Brain microvascular endothelial cell (primary cell): ENCODE measurements around the gene MYH3.

Experiments
- DNase-seq: peaks from one replicate; pipeline ENCODE4 v3.0.0-alpha.2; 2020
- H3K27ac ChIP-seq: fragments of 250-450 bp; sonication (Bioruptor Pico); 2 replicates; pipeline ENCODE4 v1.5.1; 2020; ENCODE audit warnings: mild to moderate bottlenecking, moderate library complexity
- H3K27me3 ChIP-seq: fragments of 250-450 bp; sonication (Bioruptor Pico); replicated peaks from 2 replicates; pipeline ENCODE4 v1.5.1; 2020; ENCODE audit warnings: mild to moderate bottlenecking
- H3K36me3 ChIP-seq: fragments of 250-450 bp; sonication (Bioruptor Pico); replicated peaks from 2 replicates; pipeline ENCODE4 v1.5.1; 2020; ENCODE audit warnings: mild to moderate bottlenecking
- H3K4me3 ChIP-seq: 2 replicates; pipeline ENCODE4 v1.5.1; 2011; ENCODE audit warnings: low read depth, mild to moderate bottlenecking, control low read depth, low read length, moderate library complexity
- in situ Hi-C: cut with HindIII; loops from 2 replicates; pipeline ENCODE4 v1.10.0; 2017; ENCODE audit warnings: low sequenced_read_pairs, low pct_ligation_motif_present
- TF ChIP-seq, protein P1 (sequence below): IDR thresholded peaks from 2 replicates; pipeline ENCODE4 v1.5.1; 2011; ENCODE audit warnings: low read depth, mild to moderate bottlenecking, moderate library complexity, low read length, control low read depth, inconsistent platforms; ENCODE audit errors: missing control alignments

Gene MYH3

DNA sequence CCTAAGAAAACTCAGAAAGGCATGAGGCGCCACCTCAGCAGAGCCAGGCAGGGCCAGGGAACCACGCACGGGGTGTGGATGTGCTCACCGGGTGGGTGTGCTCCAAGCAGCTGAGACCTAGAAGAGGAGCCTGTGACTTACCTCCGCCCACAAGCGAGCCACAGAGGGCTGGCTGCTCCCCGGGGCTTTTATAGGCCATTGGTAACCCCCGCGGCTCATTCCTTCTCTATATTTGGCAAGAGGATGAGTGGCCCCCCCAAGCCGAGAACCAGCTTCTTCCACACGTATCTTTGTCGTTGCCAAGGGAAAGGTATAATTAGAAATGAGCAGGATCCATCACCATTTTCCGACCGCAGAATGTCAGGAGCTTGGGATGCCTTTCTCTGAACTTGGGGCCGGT lies at the start of gene MYH3:
Gene MYH3 (minus strand): TSS at position 162 of the 400 bp plus-strand sequence. CDS start 2,245 bp downstream, outside the sequence.
- TF ChIP-seq, protein P1, sequence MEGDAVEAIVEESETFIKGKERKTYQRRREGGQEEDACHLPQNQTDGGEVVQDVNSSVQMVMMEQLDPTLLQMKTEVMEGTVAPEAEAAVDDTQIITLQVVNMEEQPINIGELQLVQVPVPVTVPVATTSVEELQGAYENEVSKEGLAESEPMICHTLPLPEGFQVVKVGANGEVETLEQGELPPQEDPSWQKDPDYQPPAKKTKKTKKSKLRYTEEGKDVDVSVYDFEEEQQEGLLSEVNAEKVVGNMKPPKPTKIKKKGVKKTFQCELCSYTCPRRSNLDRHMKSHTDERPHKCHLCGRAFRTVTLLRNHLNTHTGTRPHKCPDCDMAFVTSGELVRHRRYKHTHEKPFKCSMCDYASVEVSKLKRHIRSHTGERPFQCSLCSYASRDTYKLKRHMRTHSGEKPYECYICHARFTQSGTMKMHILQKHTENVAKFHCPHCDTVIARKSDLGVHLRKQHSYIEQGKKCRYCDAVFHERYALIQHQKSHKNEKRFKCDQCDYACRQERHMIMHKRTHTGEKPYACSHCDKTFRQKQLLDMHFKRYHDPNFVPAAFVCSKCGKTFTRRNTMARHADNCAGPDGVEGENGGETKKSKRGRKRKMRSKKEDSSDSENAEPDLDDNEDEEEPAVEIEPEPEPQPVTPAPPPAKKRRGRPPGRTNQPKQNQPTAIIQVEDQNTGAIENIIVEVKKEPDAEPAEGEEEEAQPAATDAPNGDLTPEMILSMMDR: no peak
- H3K4me3 ChIP-seq: no peak within 1 kb of the TSS
- no peaks in the 10 kb centered on the region for H3K27me3 ChIP-seq
- in situ Hi-C loops: no loop called here
- H3K36me3 ChIP-seq: no peaks in the 10 kb centered on the region
- no peak for DNase-seq
- H3K27ac ChIP-seq: no peak within 1 kb of the TSS

DNA sequence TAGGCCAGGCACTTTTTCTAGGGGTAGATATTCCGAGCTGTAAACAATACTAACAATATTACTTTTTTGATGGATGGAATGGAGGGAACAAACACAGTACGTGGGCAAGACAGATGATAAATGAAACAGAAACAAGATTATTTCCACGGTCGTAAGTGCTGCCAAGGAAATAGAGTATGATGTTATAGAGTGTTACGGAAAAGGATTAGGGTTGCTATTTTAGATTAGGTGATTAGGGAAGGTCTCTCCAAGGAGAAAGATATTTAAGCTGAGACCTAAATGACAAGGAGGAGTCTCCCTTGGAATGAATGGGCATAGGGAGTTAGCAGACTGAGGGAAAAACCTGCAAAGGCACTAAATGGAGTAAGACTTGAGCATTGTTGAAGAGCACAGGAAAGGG lies 48.6 kb upstream of the MYH3 start:
- H3K27me3 ChIP-seq: no peaks in the 10 kb centered on the region
- no peak for DNase-seq
- in situ Hi-C loops: no loop called here
- H3K27ac ChIP-seq: no peak overlapping the region
- H3K4me3 ChIP-seq: no peak overlapping the region
- TF ChIP-seq, protein P1: no peak
- H3K36me3 ChIP-seq: peaks cover 18% of the 10 kb centered on the region

DNA sequence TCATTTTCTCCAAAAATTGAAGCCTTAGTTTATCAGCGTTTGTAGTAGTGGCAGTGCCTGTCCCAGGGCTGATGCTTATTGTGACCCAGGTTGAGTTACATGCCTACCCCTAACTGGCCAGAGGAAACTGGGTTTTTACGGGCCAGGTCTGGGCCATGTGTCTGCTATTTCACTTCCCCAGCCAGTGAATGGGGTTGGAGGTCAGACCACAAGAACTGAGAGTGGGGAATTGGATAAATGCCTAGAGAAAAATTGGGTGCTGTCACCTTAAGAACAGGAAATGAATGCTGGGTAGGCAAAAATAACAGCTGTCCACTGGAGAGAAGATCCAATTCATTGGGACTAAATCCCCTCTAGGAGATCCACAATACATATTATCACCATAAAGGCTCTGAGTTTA lies 45.5 kb upstream of the MYH3 start:
- Histone ChIP-seq H3K27ac (no peak overlapping the region), H3K4me3 (no peak overlapping the region)
- TF ChIP-seq, protein P1: no peak

DNA sequence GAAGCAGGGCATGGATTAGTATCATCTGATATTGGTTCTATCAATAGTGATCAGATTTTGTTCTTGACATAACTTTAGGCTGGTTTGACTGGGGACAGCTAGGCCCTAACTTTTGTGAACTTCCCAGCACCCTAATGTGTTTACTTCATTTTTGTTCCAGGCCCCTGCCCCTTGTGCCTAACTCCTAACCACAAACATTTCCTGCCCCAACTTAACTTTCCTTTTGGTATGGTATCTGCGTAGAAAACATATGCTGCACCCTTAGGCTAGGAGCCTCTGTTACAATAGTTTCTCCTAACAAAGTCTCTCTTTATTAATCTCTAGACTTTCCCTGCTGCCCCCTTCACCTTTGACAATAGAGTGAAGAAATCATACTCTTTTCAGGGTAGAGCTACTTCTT lies 42.7 kb upstream of the MYH3 start:
- Histone ChIP-seq H3K27me3 (no peaks in the 10 kb centered on the region), H3K4me3 (no peak overlapping the region), H3K36me3 (peaks cover 2% of the 10 kb centered on the region), H3K27ac (no peak overlapping the region)
- peak; percentile 2 for DNase-seq
- TF ChIP-seq, protein P1: no peak
- in situ Hi-C loops: no loop called here

More for the DNA sequence above, 45.5 kb upstream of the MYH3 start:
- DNase-seq: peak; percentile 30
- no peaks in the 10 kb centered on the region for H3K27me3 ChIP-seq
- in situ Hi-C loops: no loop called here
- H3K36me3 ChIP-seq: peaks cover 9% of the 10 kb centered on the region

DNA sequence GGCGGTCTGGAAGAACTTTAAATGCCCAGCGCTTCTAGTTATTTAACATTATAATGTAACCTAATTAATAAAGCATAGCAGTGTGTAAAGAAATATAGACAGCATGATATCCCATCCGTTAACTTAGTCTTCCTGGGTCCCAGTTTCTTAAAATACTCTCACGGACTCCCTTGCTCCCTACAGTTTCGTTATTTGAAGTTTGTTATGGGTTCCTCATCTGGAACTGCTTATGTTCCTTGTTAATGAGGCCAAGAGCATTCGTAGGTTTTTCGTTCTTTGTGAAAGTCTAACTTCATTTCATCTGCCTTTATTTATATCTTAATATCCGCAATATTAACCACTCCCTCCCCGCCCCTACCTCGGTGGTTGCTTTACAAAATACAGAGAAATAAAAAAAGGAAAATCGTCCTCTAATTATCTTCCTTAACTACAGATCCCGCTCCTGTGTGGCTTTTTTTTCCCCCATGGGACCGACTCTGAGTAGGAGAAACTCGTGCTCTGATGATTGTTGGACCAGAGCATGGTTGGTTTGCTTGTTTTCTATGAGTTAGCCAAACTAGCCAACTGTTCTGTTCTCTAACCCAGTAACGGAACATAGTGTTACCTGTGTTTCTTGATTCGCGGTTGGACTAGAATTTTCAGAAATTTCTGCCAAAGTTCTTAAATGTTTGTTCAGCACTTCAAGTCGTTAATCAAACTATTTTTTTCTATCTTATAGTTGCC lies 41.1 kb upstream of the MYH3 start:
- H3K27me3 ChIP-seq: no peaks in the 10 kb centered on the region
- peak; percentile 12 for DNase-seq
- in situ Hi-C loops: no loop called here
- TF ChIP-seq, protein P1: no peak
- H3K4me3 ChIP-seq: peak overlapping the region; percentile 93
- H3K36me3 ChIP-seq: peaks cover 10% of the 10 kb centered on the region
- peak overlapping the region; percentile 75 for H3K27ac ChIP-seq
